ENCODE results near the gene PLCB1.

Gene PLCB1

DNA sequence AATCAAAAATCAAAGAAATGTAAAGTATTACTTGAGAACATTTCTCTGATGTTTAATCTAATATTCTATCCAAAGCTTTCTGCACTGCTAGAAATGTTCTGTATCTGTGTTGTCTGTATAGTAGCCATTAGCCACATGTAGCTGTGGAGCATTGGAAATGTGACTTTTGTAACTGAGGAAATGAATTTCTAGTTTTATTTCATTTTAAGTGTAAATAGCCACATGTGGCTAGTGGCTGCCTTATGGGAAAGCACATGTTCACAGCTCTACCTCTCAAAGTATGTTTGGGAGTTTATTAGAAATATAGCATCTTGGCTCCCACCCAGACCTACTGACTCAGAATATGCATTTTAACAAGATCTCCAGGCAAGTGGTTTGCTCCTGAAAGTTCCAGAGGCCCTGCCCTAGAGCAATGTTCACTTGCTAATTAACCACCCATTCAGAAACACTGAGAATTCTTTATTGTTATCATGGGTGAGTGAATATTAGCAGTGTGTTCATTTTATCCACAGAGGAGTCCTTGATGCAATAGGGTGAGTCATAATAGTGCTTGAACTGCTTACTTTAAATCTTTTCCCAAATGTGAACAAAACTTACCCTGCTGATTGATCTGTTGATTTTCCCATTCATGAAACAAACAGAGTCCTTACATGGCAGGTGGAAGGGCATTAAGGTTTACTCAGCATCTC lies 282.7 kb downstream of the PLCB1 start:
- Histone ChIP-seq H3K36me3 (ENCODE audit: control insufficient read depth, insufficient read depth, low read length) (no peaks in the 10 kb centered on the region), H3K27me3 (replicated peaks; ENCODE audit: control insufficient read depth, insufficient read depth, low read length) (no peaks in the 10 kb centered on the region), H3K4me3 (replicated peaks; ENCODE audit: low read depth, low read length) (no peak overlapping the region)
- DNase-seq (ENCODE audit: extremely low read depth, insufficient read length), result peak; percentile 40
- TF ChIP-seq, protein P1, sequence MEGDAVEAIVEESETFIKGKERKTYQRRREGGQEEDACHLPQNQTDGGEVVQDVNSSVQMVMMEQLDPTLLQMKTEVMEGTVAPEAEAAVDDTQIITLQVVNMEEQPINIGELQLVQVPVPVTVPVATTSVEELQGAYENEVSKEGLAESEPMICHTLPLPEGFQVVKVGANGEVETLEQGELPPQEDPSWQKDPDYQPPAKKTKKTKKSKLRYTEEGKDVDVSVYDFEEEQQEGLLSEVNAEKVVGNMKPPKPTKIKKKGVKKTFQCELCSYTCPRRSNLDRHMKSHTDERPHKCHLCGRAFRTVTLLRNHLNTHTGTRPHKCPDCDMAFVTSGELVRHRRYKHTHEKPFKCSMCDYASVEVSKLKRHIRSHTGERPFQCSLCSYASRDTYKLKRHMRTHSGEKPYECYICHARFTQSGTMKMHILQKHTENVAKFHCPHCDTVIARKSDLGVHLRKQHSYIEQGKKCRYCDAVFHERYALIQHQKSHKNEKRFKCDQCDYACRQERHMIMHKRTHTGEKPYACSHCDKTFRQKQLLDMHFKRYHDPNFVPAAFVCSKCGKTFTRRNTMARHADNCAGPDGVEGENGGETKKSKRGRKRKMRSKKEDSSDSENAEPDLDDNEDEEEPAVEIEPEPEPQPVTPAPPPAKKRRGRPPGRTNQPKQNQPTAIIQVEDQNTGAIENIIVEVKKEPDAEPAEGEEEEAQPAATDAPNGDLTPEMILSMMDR (IDR thresholded peaks at IDR 0.05; ENCODE audit: insufficient read depth, low read length, poor library complexity, severe bottlenecking), result no peak

DNA sequence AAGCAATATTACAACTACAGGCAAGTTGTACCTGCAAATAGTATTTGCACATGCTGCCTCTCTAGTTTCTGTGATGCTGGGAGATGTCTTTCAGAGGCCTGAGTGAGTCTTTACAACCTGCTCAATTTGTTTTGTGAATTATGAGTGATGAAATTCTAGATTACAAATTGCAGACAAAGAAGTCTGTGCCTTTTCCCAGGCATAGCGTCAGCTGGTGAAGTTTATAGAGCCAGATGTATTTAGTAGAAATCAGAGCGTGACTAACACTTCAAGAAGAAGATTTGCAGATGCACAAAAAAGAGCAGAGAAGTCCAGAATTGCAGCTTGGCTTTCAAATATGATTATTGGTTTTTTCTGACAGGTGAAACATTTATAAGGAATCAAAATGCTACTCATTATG lies 289.9 kb downstream of the PLCB1 start:
- TF ChIP-seq, protein P1 (IDR thresholded peaks at IDR 0.05; ENCODE audit: insufficient read depth, low read length, poor library complexity, severe bottlenecking), result no peak
- no peak for DNase-seq (ENCODE audit: extremely low read depth, insufficient read length)
- Histone ChIP-seq H3K4me3 (replicated peaks; ENCODE audit: low read depth, low read length) (no peak overlapping the region), H3K27me3 (replicated peaks; ENCODE audit: control insufficient read depth, insufficient read depth, low read length) (no peaks in the 10 kb centered on the region), H3K36me3 (ENCODE audit: control insufficient read depth, insufficient read depth, low read length) (no peaks in the 10 kb centered on the region)

DNA sequence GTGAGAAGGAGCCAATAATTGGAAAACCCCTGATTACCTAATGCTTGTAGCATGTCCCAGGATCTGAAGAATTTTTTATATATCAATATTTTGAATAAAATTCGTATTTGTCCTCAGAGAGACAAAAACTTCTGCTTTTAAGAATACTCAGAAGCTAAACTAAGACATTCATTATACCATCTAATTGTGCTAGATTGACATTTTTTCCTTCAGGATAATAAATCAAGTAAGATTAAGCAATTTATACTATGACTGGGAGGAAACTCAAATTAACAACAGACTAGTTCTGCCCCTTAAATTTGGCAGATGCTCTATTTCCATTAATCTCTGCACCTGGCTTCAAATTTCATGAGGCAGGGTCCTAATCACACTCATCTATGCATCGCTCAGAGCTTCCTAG lies 291.4 kb downstream of the PLCB1 start:
- no peak for DNase-seq (ENCODE audit: extremely low read depth, insufficient read length)
- H3K36me3 ChIP-seq (ENCODE audit: control insufficient read depth, insufficient read depth, low read length), result no peaks in the 10 kb centered on the region
- no peak overlapping the region for H3K4me3 ChIP-seq (replicated peaks; ENCODE audit: low read depth, low read length)
- no peaks in the 10 kb centered on the region for H3K27me3 ChIP-seq (replicated peaks; ENCODE audit: control insufficient read depth, insufficient read depth, low read length)
- TF ChIP-seq, protein P1 (IDR thresholded peaks at IDR 0.05; ENCODE audit: insufficient read depth, low read length, poor library complexity, severe bottlenecking), result no peak

DNA sequence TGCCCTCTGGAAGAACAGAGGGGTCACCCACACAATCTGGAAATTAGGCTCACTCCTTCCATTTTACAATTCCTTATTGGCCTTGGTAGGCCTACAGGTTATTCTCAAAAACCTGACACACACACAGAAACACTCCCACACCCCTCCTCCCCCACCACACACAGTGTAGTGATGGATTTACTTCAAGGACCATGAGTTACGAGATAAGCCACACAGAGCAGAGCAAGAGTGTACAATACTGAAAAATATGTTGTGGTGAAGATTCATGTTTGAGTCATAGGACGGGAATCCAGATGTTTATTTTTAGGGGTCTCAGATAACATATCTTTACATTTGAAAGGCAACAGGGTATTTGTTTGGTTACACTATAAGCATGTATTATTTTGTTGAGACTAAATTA lies 291.9 kb downstream of the PLCB1 start:
- Histone ChIP-seq H3K36me3 (ENCODE audit: control insufficient read depth, insufficient read depth, low read length) (no peaks in the 10 kb centered on the region), H3K4me3 (replicated peaks; ENCODE audit: low read depth, low read length) (no peak overlapping the region), H3K27me3 (replicated peaks; ENCODE audit: control insufficient read depth, insufficient read depth, low read length) (no peaks in the 10 kb centered on the region)
- TF ChIP-seq, protein P1 (IDR thresholded peaks at IDR 0.05; ENCODE audit: insufficient read depth, low read length, poor library complexity, severe bottlenecking), result no peak
- DNase-seq (ENCODE audit: extremely low read depth, insufficient read length), result no peak

DNA sequence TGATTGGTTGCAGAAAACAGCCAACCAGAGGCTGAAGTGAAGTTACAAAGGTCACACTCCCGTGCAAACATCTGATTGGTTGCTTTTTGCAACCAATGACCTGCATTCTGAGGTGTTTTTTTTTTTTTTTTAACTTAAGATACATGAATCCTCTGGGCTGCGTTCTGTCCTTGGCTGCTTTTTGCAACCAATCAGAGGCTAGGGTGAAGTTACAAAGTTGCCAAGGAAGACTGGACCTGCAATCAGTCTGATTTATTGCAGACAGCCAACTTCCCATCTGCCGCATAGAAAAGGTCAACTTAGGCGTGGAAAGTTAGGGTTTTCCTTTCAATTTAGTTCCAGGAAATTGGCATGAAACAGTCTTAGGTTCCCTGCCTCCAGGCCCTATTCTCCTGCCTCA lies 292.9 kb downstream of the PLCB1 start:
- H3K36me3 ChIP-seq (ENCODE audit: control insufficient read depth, insufficient read depth, low read length), result no peaks in the 10 kb centered on the region
- H3K4me3 ChIP-seq (replicated peaks; ENCODE audit: low read depth, low read length), result no peak overlapping the region
- no peak for DNase-seq (ENCODE audit: extremely low read depth, insufficient read length)
- no peaks in the 10 kb centered on the region for H3K27me3 ChIP-seq (replicated peaks; ENCODE audit: control insufficient read depth, insufficient read depth, low read length)
- TF ChIP-seq, protein P1 (IDR thresholded peaks at IDR 0.05; ENCODE audit: insufficient read depth, low read length, poor library complexity, severe bottlenecking), result no peak

DNA sequence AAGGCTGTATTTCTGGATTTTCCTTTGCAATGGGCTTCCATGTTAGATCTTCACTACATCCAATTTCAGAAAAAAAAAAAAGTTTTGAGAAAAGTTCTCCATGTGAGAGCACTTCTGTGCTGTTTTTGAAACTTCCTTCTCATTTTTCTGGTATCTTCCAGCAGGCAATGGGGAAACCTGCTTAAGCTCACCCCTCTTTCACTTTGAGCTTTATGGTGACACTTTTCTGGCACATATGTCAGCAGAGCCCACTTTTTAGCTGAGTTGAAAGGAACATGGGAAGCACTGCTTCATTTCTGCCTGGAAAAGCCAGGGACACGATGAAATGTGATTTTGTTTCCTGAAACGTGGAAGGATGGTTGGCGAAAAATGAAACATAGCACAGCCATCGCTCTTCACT lies 293.7 kb downstream of the PLCB1 start:
- no peak for DNase-seq (ENCODE audit: extremely low read depth, insufficient read length)
- no peaks in the 10 kb centered on the region for H3K36me3 ChIP-seq (ENCODE audit: control insufficient read depth, insufficient read depth, low read length)
- TF ChIP-seq, protein P1 (IDR thresholded peaks at IDR 0.05; ENCODE audit: insufficient read depth, low read length, poor library complexity, severe bottlenecking), result no peak
- H3K4me3 ChIP-seq (replicated peaks; ENCODE audit: low read depth, low read length), result no peak overlapping the region
- no peaks in the 10 kb centered on the region for H3K27me3 ChIP-seq (replicated peaks; ENCODE audit: control insufficient read depth, insufficient read depth, low read length)

All from GM06990 (cell line).